ENCODE results near the gene SELENOO. TPM values are rescaled to one million over a fixed set of nuclear protein-coding genes. Genes with fewer than 3 reads are reported as not detected.

The SELENOO gene
- total RNA-seq, 2 experiments from 2014 or later: 30.0 to 35.6 TPM

DNA sequence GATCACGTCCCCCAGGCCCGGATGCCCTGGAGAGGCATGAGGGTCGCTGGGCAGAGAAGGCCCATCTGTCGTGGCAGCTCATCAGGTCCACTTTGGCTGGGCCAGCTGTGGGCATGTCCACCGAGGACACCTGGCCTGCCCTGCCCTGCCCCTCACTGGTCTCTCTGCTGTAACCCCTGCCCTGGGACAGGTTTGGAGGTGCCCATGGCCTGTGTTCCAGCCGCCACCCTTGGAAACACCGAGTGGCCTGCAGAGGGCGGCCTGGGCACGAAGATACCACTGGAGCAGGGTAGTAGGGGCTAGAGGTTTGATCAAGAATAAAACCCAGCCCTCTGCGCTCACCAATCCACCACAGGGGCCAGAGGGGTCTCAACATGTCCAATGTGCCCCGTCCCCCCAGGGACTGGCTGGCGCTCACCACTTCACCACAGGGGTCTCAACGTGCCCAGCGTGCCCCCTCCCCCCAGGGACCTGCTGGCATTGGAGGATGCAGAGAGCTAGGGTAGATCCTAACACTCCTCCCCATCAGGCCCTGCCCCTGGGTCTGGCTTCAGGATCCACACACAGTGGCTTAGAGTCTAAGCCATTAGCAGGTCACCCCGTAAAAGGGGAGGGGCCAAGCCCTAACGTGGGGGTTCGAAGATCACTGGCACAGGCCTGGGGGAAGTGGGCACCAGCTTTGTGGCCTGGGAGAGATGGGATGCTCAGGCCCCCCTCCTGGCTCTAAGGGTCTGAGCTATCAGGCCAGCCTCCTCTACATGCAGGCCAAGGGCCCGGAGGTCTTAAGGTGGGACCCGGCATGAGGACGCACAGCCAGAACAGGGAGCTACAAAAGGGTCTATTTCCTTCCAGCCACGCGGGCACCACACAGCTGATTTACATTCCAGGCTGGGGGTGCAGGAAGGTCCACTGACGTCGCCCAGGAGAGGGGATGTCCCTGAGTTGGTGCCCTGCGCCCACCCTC lies 51.6 kb downstream of the SELENOO start:
- peaks cover 4% of the 10 kb centered on the region for H3K36me3 Mint-ChIP-seq

DNA sequence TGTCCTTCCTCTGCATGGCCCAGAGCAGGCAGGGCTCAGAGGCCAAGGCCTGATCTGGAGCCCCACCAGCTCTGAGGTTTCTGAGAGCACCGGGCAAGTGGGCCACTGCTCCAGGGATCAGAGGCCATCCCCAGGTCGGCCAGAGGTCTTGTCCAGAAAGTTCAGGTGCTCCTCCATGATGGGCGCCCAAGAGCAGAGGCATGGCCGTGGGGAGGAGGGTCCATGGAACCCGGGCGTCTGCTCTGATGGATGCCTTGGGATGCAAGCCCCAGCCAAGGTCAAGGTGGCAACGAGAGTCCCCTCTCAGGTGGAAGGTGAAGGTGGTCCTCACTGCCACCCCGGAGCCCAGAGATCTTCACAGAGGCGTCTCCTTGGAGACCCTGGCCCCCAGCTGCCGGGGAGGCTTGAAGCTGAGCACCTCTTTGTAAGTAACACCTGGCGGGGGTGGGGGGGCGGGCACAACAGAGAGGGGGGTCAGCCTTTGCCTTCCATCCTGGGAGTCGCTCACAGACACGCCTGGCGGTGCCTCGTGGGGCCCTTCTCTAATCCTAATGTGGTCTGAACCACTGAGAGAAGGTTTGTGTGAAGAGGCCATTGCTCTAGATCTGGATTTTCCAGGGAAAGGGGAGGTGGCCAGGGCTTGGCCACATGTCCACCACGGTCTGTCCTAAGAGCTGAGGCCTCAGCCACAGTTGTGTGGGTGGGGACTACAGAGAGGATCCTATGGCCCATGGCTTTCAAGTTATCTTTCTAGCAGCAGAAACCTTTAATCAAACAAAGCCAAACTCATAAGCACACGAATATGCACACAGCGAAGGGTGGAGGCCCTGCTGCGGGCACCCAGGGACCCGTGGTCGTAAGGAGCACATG lies 52.5 kb downstream of the SELENOO start:
- no peak for ATAC-seq
- CTCF ChIA-PET: interaction anchor here (0.5 to 3.7 kb wide), 14 partner anchors 9 to 368 kb away, joined by 3 to 42 read pairs (median 6); partner anchors contain the start of genes DENND6B and SCO2
- H3K9me3 Mint-ChIP-seq (ENCODE audit: low read depth): no peaks in the 10 kb centered on the region
- H3K27me3 Mint-ChIP-seq: no peaks in the 10 kb centered on the region
- no peak for DNase-seq
- no peak overlapping the region for H3K27ac Mint-ChIP-seq
- H3K4me3 Mint-ChIP-seq: no peak overlapping the region
- peaks cover 10% of the 10 kb centered on the region for H3K4me1 Mint-ChIP-seq
- no peaks in the 10 kb centered on the region for H3K36me3 Mint-ChIP-seq

More for the DNA sequence above, 51.6 kb downstream of the SELENOO start:
- Mint-ChIP-seq H3K9me3 (ENCODE audit: low read depth) (no peaks in the 10 kb centered on the region), H3K4me3 (no peak overlapping the region), H3K4me1 (peaks cover 17% of the 10 kb centered on the region), H3K27me3 (no peaks in the 10 kb centered on the region), H3K27ac (no peak overlapping the region)
- ATAC-seq: peak; percentile 41
- CTCF ChIA-PET: interaction anchor here (0.5 to 3.7 kb wide), 21 partner anchors 8 to 369 kb away, joined by 3 to 42 read pairs (median 5); partner anchors contain the start of genes DENND6B and SCO2
- peak; percentile 84 for DNase-seq

DNA sequence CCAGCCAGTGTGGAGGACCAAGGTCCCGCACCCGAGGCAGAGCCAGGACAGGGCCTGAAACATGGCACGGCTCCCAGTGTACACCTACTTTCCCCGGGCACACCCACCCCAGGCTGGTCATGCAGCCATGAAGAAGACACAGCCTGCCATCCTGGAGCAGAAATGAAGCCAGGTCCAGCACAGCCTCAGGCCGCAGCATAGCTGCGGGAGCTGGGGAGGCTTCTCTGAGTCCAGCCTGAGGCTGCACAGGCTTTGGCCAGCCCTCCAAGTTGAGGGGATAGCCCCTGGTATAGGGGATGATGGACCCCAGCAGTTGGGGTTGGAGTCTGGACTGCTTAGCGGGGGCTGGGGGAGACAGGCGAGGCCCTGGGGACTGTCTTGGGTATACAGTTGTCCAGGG lies 53.1 kb downstream of the SELENOO start:
- peaks cover 10% of the 10 kb centered on the region for H3K4me1 Mint-ChIP-seq
- CTCF ChIA-PET: interaction anchor here (3.7 kb wide), 1 partner anchor 88 kb away, joined by 42 read pairs; no protein-coding TSS in a partner anchor
- ATAC-seq (no peak), DNase-seq (no peak)
- H3K27ac Mint-ChIP-seq: no peak overlapping the region
- H3K36me3 Mint-ChIP-seq: no peaks in the 10 kb centered on the region
- no peaks in the 10 kb centered on the region for H3K27me3 Mint-ChIP-seq
- H3K9me3 Mint-ChIP-seq (ENCODE audit: low read depth): no peaks in the 10 kb centered on the region
- no peak overlapping the region for H3K4me3 Mint-ChIP-seq

DNA sequence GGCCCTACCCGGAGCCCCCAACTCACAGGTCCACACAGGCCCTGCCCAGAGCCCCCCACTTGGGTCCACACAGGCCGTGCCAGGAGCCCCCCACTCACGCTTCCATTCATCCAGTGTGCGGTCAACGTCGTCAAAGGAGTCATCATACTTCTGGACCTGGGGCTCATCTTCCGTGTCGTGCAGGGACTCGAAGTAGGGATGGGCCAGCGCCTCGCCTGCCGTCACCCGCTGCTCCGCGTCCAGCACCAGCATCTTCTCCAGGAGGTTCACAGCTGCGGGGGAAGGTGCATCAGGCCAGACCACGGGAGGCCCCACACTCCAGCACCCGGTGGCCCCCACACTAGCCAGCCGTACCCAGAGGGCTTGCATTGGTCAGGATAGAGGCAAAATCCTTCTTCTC lies 54.3 kb downstream of the SELENOO start:
- H3K4me1 Mint-ChIP-seq: peaks cover 5% of the 10 kb centered on the region
- no peaks in the 10 kb centered on the region for H3K9me3 Mint-ChIP-seq (ENCODE audit: low read depth)
- no peaks in the 10 kb centered on the region for H3K36me3 Mint-ChIP-seq
- no peak overlapping the region for H3K27ac Mint-ChIP-seq
- no peak for ATAC-seq
- no peaks in the 10 kb centered on the region for H3K27me3 Mint-ChIP-seq
- DNase-seq: no peak
- CTCF ChIA-PET: no interaction called here
- H3K4me3 Mint-ChIP-seq: no peak overlapping the region

DNA sequence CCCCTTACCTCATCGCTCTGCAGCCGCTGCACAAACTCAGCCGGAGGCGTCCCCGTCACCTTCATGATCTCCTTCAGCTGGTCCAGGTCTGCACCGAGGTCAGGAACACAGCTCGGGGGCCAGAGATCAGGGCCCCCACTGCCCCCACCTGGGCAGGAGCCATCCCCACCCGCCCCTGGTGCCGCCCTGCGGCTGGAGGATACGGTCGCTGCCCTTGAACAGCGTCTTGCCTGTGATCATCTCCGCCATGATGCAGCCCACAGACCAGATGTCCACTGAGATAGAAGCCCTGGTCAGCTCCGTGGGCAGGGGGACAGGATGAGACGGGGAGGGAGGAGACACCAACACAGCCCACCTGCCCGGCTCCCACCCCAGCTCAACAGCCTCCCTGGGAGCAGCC lies 54.8 kb downstream of the SELENOO start:
- H3K4me3 Mint-ChIP-seq: no peak overlapping the region
- H3K9me3 Mint-ChIP-seq (ENCODE audit: low read depth): no peaks in the 10 kb centered on the region
- no peaks in the 10 kb centered on the region for H3K27me3 Mint-ChIP-seq
- H3K4me1 Mint-ChIP-seq: peaks cover 2% of the 10 kb centered on the region
- CTCF ChIA-PET: interaction anchor here (1.4 kb wide), 1 partner anchor 8 kb away, joined by 3 read pairs; no protein-coding TSS in a partner anchor
- no peak overlapping the region for H3K27ac Mint-ChIP-seq
- no peak for ATAC-seq
- no peak for DNase-seq
- no peaks in the 10 kb centered on the region for H3K36me3 Mint-ChIP-seq

DNA sequence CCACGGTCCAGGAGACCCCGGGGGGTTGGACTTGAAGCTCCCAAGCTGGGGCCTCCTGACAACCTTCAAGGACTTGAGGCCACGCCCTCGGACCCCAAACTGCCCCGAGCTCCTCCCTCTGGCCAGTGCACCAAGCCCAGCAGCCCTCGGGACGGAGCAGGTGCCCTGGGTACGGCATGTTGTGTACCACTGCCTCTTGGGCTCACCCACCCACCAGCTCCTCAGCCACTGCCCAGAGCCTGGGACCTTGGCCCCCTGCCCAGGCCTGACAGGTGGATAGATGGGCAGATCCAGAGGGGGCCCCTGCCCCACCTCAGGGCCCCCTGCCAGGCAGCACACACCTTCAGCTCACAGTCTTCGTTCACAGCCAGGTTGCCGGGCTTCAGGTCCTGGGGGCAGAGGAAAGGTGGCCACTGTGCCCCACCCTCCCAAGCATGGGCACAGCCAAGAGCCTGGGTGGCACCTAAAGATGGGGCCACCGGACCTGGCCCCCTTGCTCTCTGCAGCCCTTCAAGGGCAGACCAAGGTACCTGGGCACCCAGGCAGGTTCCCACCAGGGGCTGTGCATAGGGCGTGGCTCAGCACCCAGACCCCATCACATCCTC lies 55.5 kb downstream of the SELENOO start:
- ATAC-seq (no peak), DNase-seq (no peak)
- CTCF ChIA-PET: interaction anchor here (1.4 kb wide), 1 partner anchor 9 kb away, joined by 3 read pairs; no protein-coding TSS in a partner anchor
- no peaks in the 10 kb centered on the region for H3K4me1 Mint-ChIP-seq
- H3K27ac Mint-ChIP-seq: no peak overlapping the region
- H3K9me3 Mint-ChIP-seq (ENCODE audit: low read depth): no peaks in the 10 kb centered on the region
- no peaks in the 10 kb centered on the region for H3K36me3 Mint-ChIP-seq
- H3K27me3 Mint-ChIP-seq: no peaks in the 10 kb centered on the region
- no peak overlapping the region for H3K4me3 Mint-ChIP-seq

DNA sequence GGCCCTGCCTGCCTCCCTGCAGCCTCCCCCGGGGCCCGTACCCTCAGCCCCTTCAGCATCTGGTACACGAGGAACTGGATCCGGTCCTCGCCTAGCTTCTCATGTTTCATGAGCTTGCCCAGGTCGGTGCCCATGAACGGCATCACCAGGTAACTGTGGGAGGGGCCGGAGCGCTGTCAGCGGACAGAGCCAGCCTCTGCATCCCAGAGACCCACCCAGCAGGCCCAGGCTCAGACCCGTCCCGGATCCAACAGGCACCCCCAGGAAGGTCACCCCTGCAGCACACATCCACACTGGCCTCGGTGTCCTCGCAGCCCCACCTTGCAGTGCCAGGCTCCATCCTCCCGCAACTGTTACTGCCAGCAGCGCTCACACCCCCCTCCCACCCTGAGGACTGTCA lies 56.2 kb downstream of the SELENOO start:
- ATAC-seq (no peak), DNase-seq (no peak)
- H3K4me1 Mint-ChIP-seq: peaks cover 2% of the 10 kb centered on the region
- no peaks in the 10 kb centered on the region for H3K9me3 Mint-ChIP-seq (ENCODE audit: low read depth)
- CTCF ChIA-PET: no interaction called here
- H3K36me3 Mint-ChIP-seq: no peaks in the 10 kb centered on the region
- H3K4me3 Mint-ChIP-seq: no peak overlapping the region
- no peak overlapping the region for H3K27ac Mint-ChIP-seq
- peaks cover 1% of the 10 kb centered on the region for H3K27me3 Mint-ChIP-seq

DNA sequence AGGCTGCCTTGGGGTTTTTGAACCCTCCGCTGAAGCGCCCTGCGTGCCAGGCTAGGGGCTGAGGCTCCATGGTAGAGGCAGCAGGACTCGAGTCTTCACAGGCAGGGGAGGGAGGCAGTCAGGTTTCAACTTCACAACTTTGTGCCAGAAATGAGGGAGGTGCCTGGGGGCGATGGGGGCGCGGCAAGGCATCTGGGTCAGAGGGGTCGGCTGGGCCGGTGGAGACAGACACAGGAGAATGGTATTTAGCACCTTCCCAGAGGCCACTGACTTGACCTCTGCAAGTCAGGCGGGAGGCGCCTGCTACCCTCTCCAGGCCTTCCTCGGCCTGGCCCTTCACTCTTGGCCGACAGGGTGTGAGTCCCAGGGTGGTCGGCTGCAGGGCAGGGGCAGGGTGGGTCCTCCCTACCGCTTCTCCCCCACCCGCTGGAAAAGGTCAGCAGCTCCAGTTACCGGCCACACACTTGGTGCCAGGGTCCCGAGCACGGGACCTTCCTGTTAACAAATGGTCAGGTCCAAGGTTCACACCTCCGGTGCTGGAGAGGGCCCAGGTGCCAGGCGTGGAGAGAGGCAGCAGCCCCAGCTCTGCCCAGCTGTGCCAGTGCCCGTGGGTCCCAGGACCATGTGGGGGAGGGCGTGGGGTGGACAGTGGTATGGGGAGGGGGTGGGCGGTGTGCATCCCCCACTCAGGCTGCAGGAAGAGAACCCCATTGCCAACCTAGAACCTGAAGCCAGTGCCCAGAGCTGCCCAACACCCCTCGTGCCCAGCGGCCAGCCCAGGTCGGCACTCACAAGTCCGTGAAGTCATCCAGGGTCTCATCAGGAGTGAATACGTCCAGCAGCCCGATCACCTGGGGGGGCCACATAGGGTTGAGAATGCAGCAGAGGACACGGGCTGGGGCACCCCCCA lies 56.9 kb downstream of the SELENOO start:
- Mint-ChIP-seq H3K9me3 (ENCODE audit: low read depth) (no peaks in the 10 kb centered on the region), H3K27ac (no peak overlapping the region), H3K4me1 (peaks cover 6% of the 10 kb centered on the region), H3K4me3 (no peak overlapping the region), H3K36me3 (no peaks in the 10 kb centered on the region), H3K27me3 (peaks cover 6% of the 10 kb centered on the region)
- ATAC-seq (no peak), DNase-seq (no peak)
- CTCF ChIA-PET: no interaction called here

DNA sequence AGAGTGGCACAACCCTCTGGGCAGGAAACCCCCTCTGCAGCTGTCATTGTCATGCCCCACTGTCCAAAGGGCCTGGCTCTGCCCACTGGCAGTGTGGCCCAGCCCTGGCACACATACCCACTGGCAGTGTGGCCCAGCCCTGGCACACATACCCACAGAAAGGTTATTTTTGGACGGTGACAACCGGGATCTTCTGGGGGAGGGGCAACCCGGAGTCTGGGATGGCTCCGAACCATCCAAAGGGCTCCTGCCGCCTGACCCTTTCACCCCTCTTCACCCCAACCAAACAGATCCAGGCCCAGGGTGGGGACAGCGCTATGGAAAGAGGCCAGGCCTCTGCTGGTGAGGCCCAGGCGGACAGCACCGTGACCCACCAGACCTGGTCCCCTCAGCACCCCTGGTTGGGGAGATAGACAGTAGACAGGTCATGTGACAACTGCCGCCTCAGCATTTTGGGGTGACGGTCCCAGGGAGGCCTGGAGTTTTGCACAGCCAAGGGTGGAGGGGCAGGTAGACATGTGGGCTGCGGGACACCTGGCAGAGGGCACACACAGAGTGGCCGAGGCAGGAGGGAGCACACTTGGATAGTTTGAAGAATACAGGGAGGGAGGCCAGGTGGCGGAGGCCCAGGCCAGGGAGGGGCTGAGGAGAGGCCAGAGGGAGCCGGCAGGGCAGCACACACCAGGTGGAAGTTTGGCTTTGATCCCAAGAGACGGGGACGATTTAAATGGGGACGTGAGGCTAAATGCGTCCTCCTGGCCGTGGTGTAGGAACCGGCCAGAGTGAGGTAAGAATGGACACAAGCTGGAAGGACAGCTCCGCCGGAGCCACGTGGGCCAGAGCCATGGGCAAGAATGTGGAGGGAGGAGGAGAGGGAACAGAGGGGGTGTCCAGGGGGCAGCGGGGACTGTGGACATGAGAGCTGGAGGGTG lies 57.8 kb downstream of the SELENOO start:
- H3K36me3 Mint-ChIP-seq: no peaks in the 10 kb centered on the region
- no peaks in the 10 kb centered on the region for H3K9me3 Mint-ChIP-seq (ENCODE audit: low read depth)
- CTCF ChIA-PET: interaction anchor here (1.2 to 1.5 kb wide), 2 partner anchors 14 to 239 kb away, joined by 5 read pairs; no protein-coding TSS in a partner anchor
- no peak overlapping the region for H3K27ac Mint-ChIP-seq
- H3K27me3 Mint-ChIP-seq: peaks cover 6% of the 10 kb centered on the region
- peaks cover 6% of the 10 kb centered on the region for H3K4me1 Mint-ChIP-seq
- no peak overlapping the region for H3K4me3 Mint-ChIP-seq
- DNase-seq (no peak), ATAC-seq (no peak)

DNA sequence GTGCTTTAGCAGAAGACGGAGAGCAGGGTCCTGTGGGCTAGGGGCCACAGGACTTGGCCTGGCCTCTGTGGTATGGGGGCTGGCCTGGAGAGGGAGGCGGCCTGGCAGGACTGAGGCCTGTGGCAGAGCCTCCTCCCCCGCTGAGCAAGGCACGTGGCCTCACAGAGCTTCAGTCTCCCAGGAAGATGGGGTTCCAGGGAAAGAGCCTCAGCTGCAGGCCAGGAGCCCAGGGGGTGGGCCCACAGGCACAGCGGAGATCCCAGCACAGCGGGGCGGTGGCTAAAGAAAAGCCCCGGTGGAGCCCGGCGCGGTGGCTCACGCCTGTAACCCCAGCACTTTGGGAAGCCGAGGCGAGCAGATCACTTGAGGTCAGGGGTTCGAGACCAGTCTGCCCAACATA lies 58.5 kb downstream of the SELENOO start:
- no peak overlapping the region for H3K4me3 Mint-ChIP-seq
- no peaks in the 10 kb centered on the region for H3K36me3 Mint-ChIP-seq
- no peak overlapping the region for H3K27ac Mint-ChIP-seq
- ATAC-seq: no peak
- no peaks in the 10 kb centered on the region for H3K9me3 Mint-ChIP-seq (ENCODE audit: low read depth)
- H3K4me1 Mint-ChIP-seq: peaks cover 6% of the 10 kb centered on the region
- DNase-seq: no peak
- H3K27me3 Mint-ChIP-seq: peaks cover 6% of the 10 kb centered on the region
- CTCF ChIA-PET: interaction anchor here (1.2 to 1.5 kb wide), 2 partner anchors 13 to 239 kb away, joined by 5 read pairs; no protein-coding TSS in a partner anchor

DNA sequence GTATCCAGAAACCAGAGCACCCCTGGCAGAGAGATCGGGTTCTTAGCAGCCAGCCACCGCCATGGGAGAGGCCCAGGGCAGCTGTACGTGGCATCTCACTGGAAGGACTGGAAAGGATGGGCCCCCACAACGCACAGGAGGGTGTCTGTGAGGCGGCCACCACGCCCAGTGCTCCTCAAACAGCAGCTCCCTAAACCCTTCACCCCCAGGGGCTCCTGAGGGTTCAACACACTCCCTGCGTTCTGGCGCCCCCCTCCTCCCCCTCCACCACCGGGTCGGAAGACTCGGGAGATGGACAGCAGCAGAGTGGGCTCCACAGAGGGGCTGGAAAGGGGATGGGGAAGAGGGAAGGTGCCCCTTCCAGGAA lies 59.6 kb downstream of the SELENOO start:
- H3K4me1 Mint-ChIP-seq: peaks cover 6% of the 10 kb centered on the region
- peak overlapping the region; percentile 20 for H3K4me3 Mint-ChIP-seq
- no peaks in the 10 kb centered on the region for H3K9me3 Mint-ChIP-seq (ENCODE audit: low read depth)
- H3K27ac Mint-ChIP-seq: no peak overlapping the region
- CTCF ChIA-PET: interaction anchor here (1.9 kb wide), 1 partner anchor 15 kb away, joined by 8 read pairs; no protein-coding TSS in a partner anchor
- peaks cover 6% of the 10 kb centered on the region for H3K27me3 Mint-ChIP-seq
- no peak for DNase-seq
- H3K36me3 Mint-ChIP-seq: no peaks in the 10 kb centered on the region
- no peak for ATAC-seq

Data from activated CD8-positive, alpha-beta memory T cell treated with anti-CD3 and anti-CD28 coated beads, Interleukin-2, amount 10 ng/mL, durations not matched to agents 7 days and 5 days (primary cell).